ENCODE results near the gene LPAR2. TPM values are rescaled to one million over a fixed set of nuclear protein-coding genes. Genes with fewer than 3 reads are reported as not detected.
A peak's percentile ranks its signal among the peaks of the same experiment; 100 is the strongest.

LPAR2 gene
- total and polyA plus RNA-seq, 2 donors (not counting 3 experiments of a cell fraction or from before 2014, with no cell fraction given), result 4.7 to 5.0 TPM

- no peak for FAIRE-seq
- intact Hi-C loops (cut with micrococcal nuclease) (no loop called here), dilution Hi-C loops (cut with MboI; ENCODE audit: extremely low pct_ligation_motif_present, low sequenced_read_pairs) (no loop called here)
- Histone ChIP-seq H3K4me3 (replicated peaks in 1 of 3; ENCODE audit: insufficient read depth in 1 of 3, low read depth in 1 of 3, low read length in 3 of 3) (peak overlapping the region in 1 of 3 experiments; percentile 8), H3K79me2 (ENCODE audit: control insufficient read depth, insufficient read depth, low read length) (no peaks in the 10 kb centered on the region), H2AFZ (ENCODE audit: low read depth, low read length) (no peak overlapping the region), H4K20me1 (replicated peaks; ENCODE audit: control insufficient read depth, extremely low read depth, insufficient read depth, low read length) (no peaks in the 10 kb centered on the region), H3K27me3 (ENCODE audit: control insufficient read depth in 2 of 2, insufficient read depth in 2 of 2, low read length in 2 of 2) (peaks cover 0 to 6% of the 10 kb centered on the region in 2 experiments), H3K36me3 (ENCODE audit: control insufficient read depth in 2 of 2, extremely low read depth in 1 of 2, insufficient read depth in 2 of 2, low read length in 2 of 2) (peaks cover 0 to 3% of the 10 kb centered on the region in 2 experiments), H3K4me2 (ENCODE audit: insufficient read depth, low read length) (no peak overlapping the region), H3K9ac (replicated peaks; ENCODE audit: extremely low read depth, insufficient read depth, low read length) (no peak overlapping the region), H3K9me3 (replicated peaks; ENCODE audit: control insufficient read depth, insufficient read depth, low read length) (no peaks in the 10 kb centered on the region), H3K27ac (ENCODE audit: insufficient read depth, low read depth, low read length) (no peak overlapping the region), H3K4me1 (ENCODE audit: control insufficient read depth, extremely low read depth, insufficient read depth, low read length) (no peaks in the 10 kb centered on the region), H3K9me1 (replicated peaks; ENCODE audit: control insufficient read depth, extremely low read depth, insufficient read depth, low read length) (no peaks in the 10 kb centered on the region)
- POLR2A ChIA-PET, result no interaction called here
- no peak for TF ChIP-seq GATA2 (IDR thresholded peaks at IDR 0.05; ENCODE audit: insufficient read depth, insufficient read length, low read depth, low read length)
- no peak for TF ChIP-seq POLR2A (IDR thresholded peaks at IDR 0.05; ENCODE audit: low read depth, low read length)
- TF ChIP-seq CTCF (IDR thresholded peaks at IDR 0.05; ENCODE audit: extremely low read depth in 1 of 2, insufficient read depth in 1 of 2, low read depth in 1 of 2, low read length in 2 of 2), result no peak
- TF ChIP-seq POLR2AphosphoS5 (IDR thresholded peaks at IDR 0.05; ENCODE audit: insufficient read depth, low read depth, low read length), result no peak
- TF ChIP-seq EZH2 (IDR thresholded peaks at IDR 0.05; ENCODE audit: borderline replicate concordance, low read depth, low read length, severe bottlenecking), result no peak
- CTCF ChIA-PET, result interaction anchor here (1.0 kb wide), 1 partner anchor 74 kb away, joined by 3 read pairs; no protein-coding TSS in a partner anchor
- DNase-seq (ENCODE audit: low read depth, low spot score), result no peak
- no TSS peak for BruUV-seq (replicated peaks)
Measured at GRCh38 chr19:19628501-19629134, 598 bp upstream of the LPAR2 start.

Measured in endothelial cell of umbilical vein (primary cell).